Thyroid gland (tissue), 4 donors: ENCODE measurements around the gene NPIPB6.

ENCODE experiments used
- CTCF ChIP-seq, 6 experiments: fragments of 200-600 bp in 3 of 6; fragments of 450-650 bp in 3 of 6; sonication (generic) in 3 of 6; IDR thresholded peaks; one replicate each; pipeline ENCODE4 v1.5.1; 2016 to 2019; ENCODE audit warnings: antibody characterized with exemption in 6 of 6, mild to moderate bottlenecking in 2 of 6, inconsistent platforms in 1 of 6, moderate library complexity in 1 of 6
- POLR2A ChIP-seq, 2 donors: fragments of 450-650 bp; IDR thresholded peaks; one replicate each; pipeline ENCODE4 v1.6.1; 2017; ENCODE audit warnings: antibody characterized with exemption in 2 of 2, mild to moderate bottlenecking in 2 of 2, moderate library complexity in 1 of 2

- TF ChIP-seq CTCF (IDR thresholded peaks at IDR 0.05) (no peak), POLR2A (IDR thresholded peaks at IDR 0.05) (no peak)
These were observed 69.7 kb downstream of the NPIPB6 start for GRCh38 chr16:28293601-28293960.
